GM10266 (cell line): ENCODE measurements around the gene TEX13D.

ENCODE experiments used
- DNase-seq: peaks from one replicate; pipeline ENCODE4 v3.0.0; 2012; ENCODE audit errors: extremely low spot score
- CTCF ChIP-seq: IDR thresholded peaks from 2 replicates; pipeline ENCODE4 v1.5.1; 2012; ENCODE audit warnings: mild to moderate bottlenecking, low read depth; ENCODE audit not compliant: control insufficient read depth, insufficient read depth; ENCODE audit errors: missing control alignments

The TEX13D gene

GRCh38 chrX:124343016-124343415 is 10.6 kb downstream of the TEX13D start:
- DNase-seq: no peak
- TF ChIP-seq CTCF: no peak

DNA sequence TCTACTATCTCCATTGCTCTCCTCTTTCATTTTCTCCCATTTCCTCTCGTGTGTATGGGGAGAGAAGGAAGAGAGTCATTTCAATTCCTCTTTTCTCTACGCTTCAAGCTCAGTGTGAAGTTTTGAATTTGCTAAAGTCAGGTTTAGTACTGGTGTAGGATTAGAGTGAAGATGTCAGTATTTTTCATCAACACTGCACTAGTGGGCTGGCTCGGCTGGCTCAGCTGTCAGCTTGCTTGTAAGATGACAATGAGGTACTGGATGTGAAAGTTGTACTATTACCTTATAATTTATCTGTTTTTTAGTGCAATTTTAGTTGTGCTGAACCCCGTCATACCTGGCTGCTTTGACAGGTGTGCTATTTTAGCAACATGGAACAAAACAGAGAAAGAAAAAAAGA is 11.8 kb downstream of the TEX13D start:
- no peak for DNase-seq
- no peak for TF ChIP-seq CTCF

DNA sequence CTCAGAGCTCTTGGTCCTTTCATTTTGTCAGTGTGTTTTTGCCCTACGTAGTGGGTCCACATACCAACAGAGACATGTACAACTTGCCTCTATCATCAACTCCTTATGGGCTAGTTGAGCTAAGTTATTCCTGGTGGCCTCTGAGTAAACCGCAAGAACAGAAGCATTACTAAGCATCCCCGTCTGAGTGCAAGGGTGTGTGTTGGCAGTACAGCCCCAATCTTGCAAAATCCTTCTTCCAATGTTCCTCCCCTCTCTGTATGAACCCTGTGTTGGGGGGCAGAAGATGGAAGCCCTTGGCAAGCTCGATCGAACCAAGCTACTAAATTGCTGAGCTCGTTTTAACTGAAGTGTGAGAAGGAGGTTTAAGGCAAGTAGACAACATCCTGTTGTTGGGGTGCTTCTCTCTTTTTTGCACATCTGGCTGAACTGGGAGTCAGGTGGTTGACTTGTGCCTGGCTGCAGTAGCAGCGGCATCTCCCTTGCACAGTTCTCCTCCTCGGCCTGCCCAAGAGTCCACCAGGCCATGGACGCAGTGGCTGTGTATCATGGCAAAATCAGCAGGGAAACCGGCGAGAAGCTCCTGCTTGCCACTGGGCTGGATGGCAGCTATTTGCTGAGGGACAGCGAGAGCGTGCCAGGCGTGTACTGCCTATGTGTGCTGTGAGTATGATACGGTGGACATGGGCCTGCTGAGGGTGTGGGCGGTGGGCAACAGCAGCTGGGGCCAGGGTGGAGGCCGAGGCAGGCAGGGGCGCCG is 13.8 kb downstream of the TEX13D start, which contains the start of gene SH2D1A:
Gene SH2D1A, plus strand, starts transcription at position 447 of the 760 bp plus-strand sequence. Its CDS starts 80 bp downstream, at position 527.
- no peak for TF ChIP-seq CTCF
- DNase-seq: no peak

- DNase-seq: no peak
- TF ChIP-seq CTCF: no peak
Observed at GRCh38 chrX:124346877-124347241, 14.4 kb downstream of the TEX13D start.

DNA sequence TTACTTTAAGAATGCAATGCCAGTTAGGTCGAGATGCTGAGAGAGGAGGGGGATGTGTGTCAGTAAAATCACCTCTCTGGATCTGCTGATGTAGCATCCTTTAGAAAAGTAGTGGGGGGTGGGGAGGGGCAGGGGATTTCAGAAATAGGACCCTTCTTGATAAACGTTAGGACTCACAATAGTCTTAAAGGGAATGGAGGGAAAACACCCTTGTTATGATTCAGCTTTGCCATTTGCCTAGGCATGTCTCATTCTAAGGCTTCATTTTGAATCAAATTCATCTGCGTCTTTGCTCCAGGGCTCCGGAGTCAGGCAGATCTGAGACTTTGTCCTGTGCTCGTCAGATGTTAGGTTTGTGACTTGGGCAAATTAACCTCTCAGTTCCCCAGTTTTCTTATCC is 14.8 kb downstream of the TEX13D start:
- DNase-seq: no peak
- no peak for TF ChIP-seq CTCF

GRCh38 chrX:124348182-124348581 is 15.7 kb downstream of the TEX13D start:
- TF ChIP-seq CTCF: no peak
- no peak for DNase-seq

DNA sequence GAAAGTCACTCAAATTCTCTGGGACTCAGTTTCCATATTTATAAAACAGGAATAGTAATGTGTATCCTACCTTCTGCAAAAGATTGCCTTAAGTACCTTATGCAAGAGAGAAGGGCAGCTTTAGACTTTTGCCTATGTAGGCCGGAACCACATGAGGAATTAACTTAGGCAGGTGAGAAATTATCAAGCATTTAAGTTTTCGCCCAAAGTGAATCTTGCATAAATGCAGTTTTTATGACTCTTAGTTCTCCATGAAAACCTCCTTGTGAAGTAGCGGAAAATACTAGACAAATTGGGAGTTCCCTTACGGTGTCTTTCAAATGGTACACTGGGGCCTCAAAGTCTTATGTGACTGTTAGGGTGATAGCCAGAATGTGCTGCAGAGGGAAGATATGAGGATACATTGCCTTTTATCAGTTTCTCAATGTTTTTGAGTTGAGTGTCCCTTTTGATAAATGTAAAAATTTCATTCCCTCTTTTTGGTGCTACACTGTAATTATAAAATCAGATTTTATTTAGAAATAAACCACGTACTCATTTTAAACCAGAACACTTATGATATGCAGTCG is 16.5 kb downstream of the TEX13D start:
- DNase-seq: no peak
- no peak for TF ChIP-seq CTCF
